Measurements from ENCODE around the gene ACVR1B. TPM values are rescaled to one million over a fixed set of nuclear protein-coding genes. Genes with fewer than 3 reads are reported as not detected.

ACVR1B gene
- total RNA-seq, 1 donor from 2014 or later: 23.6 TPM

GRCh38 chr12:52007158-52007921 is 55.8 kb downstream of the ACVR1B start:
- H3K36me3 ChIP-seq: peaks cover 0 to 4% of the 10 kb centered on the region in 2 donors
- H3K27me3 ChIP-seq: no peaks in the 10 kb centered on the region
- H3K27ac ChIP-seq: peak overlapping the region; percentile 96
- H3K4me3 ChIP-seq: peak overlapping the region; percentile 87 to 100
- peaks cover 58% of the 10 kb centered on the region for H3K4me1 ChIP-seq
- DNase-seq (ENCODE audit: extremely low spot score in 2 of 2): no peak
- intact Hi-C loops (cut with DNase I): no loop called here
- H3K9me3 ChIP-seq: no peaks in the 10 kb centered on the region
- TF ChIP-seq POLR2AphosphoS5 (IDR thresholded peaks at IDR 0.05; ENCODE audit: insufficient read depth in 1 of 2, low read depth in 1 of 2) (peak in 1 of 2 donors; percentile 77), POLR2A (IDR thresholded peaks at IDR 0.05) (peak in 1 of 2 donors; percentile 9), CTCF (IDR thresholded peaks at IDR 0.05) (no peak)

- DNase-seq (ENCODE audit: extremely low spot score in 2 of 2): no peak
- no peaks in the 10 kb centered on the region for H3K27me3 ChIP-seq
- H3K4me3 ChIP-seq: peak overlapping the region; percentile 87 to 100
- intact Hi-C loops (cut with DNase I): no loop called here
- H3K36me3 ChIP-seq: peaks cover 0 to 4% of the 10 kb centered on the region in 2 donors
- no peaks in the 10 kb centered on the region for H3K9me3 ChIP-seq
- H3K27ac ChIP-seq: peak overlapping the region; percentile 96
- no peak for TF ChIP-seq CTCF (IDR thresholded peaks at IDR 0.05)
- TF ChIP-seq POLR2AphosphoS5 (IDR thresholded peaks at IDR 0.05; ENCODE audit: insufficient read depth in 1 of 2, low read depth in 1 of 2): no peak
- H3K4me1 ChIP-seq: peaks cover 58% of the 10 kb centered on the region
Observed at GRCh38 chr12:52007982-52008510, 56.5 kb downstream of the ACVR1B start.

- peaks cover 58% of the 10 kb centered on the region for H3K4me1 ChIP-seq
- peaks cover 0 to 13% of the 10 kb centered on the region in 2 donors for H3K36me3 ChIP-seq
- peak overlapping the region; percentile 96 for H3K27ac ChIP-seq
- peak in 1 of 2 donors; percentile 29 for TF ChIP-seq POLR2AphosphoS5 (IDR thresholded peaks at IDR 0.05; ENCODE audit: insufficient read depth in 1 of 2, low read depth in 1 of 2)
- no peak for TF ChIP-seq POLR2A (IDR thresholded peaks at IDR 0.05)
- intact Hi-C loops (cut with DNase I): no loop called here
- H3K27me3 ChIP-seq: no peaks in the 10 kb centered on the region
- no peak for DNase-seq (ENCODE audit: extremely low spot score in 2 of 2)
- H3K9me3 ChIP-seq: no peaks in the 10 kb centered on the region
- H3K4me3 ChIP-seq: peak overlapping the region; percentile 87 to 100
Observed at GRCh38 chr12:52009081-52009751, 57.7 kb downstream of the ACVR1B start.

- no peaks in the 10 kb centered on the region for H3K9me3 ChIP-seq
- H3K4me1 ChIP-seq: peaks cover 60% of the 10 kb centered on the region
- peak overlapping the region; percentile 96 for H3K27ac ChIP-seq
- TF ChIP-seq POLR2A (IDR thresholded peaks at IDR 0.05): peak in 1 of 2 donors; percentile 27
- TF ChIP-seq CTCF (IDR thresholded peaks at IDR 0.05): no peak
- TF ChIP-seq POLR2AphosphoS5 (IDR thresholded peaks at IDR 0.05; ENCODE audit: insufficient read depth in 1 of 2, low read depth in 1 of 2): peak; percentile 88 to 95
- intact Hi-C loops (cut with DNase I): no loop called here
- peak overlapping the region; percentile 87 to 100 for H3K4me3 ChIP-seq
- no peak for DNase-seq (ENCODE audit: extremely low spot score in 2 of 2)
- no peaks in the 10 kb centered on the region for H3K27me3 ChIP-seq
- H3K36me3 ChIP-seq: peaks cover 0 to 17% of the 10 kb centered on the region in 2 donors
Observed at GRCh38 chr12:52010152-52010622, 58.7 kb downstream of the ACVR1B start.

Data from vagina (tissue), 2 donors.